Brain microvascular endothelial cell (primary cell): Measurements from ENCODE around the gene PSMG4.

Source experiments
- DNase-seq: peaks from one replicate; pipeline ENCODE4 v3.0.0-alpha.2; 2020
- H3K27ac ChIP-seq: fragments of 250-450 bp; sonication (Bioruptor Pico); 2 replicates; pipeline ENCODE4 v1.5.1; 2020; ENCODE audit warnings: mild to moderate bottlenecking, moderate library complexity
- H3K27me3 ChIP-seq: fragments of 250-450 bp; sonication (Bioruptor Pico); replicated peaks from 2 replicates; pipeline ENCODE4 v1.5.1; 2020; ENCODE audit warnings: mild to moderate bottlenecking
- H3K36me3 ChIP-seq: fragments of 250-450 bp; sonication (Bioruptor Pico); replicated peaks from 2 replicates; pipeline ENCODE4 v1.5.1; 2020; ENCODE audit warnings: mild to moderate bottlenecking
- H3K4me3 ChIP-seq: 2 replicates; pipeline ENCODE4 v1.5.1; 2011; ENCODE audit warnings: low read depth, mild to moderate bottlenecking, control low read depth, low read length, moderate library complexity
- in situ Hi-C: cut with HindIII; loops from 2 replicates; pipeline ENCODE4 v1.10.0; 2017; ENCODE audit warnings: low sequenced_read_pairs, low pct_ligation_motif_present
- TF ChIP-seq, protein P1 (sequence below): IDR thresholded peaks from 2 replicates; pipeline ENCODE4 v1.5.1; 2011; ENCODE audit warnings: low read depth, mild to moderate bottlenecking, moderate library complexity, low read length, control low read depth, inconsistent platforms; ENCODE audit errors: missing control alignments

The PSMG4 gene

DNA sequence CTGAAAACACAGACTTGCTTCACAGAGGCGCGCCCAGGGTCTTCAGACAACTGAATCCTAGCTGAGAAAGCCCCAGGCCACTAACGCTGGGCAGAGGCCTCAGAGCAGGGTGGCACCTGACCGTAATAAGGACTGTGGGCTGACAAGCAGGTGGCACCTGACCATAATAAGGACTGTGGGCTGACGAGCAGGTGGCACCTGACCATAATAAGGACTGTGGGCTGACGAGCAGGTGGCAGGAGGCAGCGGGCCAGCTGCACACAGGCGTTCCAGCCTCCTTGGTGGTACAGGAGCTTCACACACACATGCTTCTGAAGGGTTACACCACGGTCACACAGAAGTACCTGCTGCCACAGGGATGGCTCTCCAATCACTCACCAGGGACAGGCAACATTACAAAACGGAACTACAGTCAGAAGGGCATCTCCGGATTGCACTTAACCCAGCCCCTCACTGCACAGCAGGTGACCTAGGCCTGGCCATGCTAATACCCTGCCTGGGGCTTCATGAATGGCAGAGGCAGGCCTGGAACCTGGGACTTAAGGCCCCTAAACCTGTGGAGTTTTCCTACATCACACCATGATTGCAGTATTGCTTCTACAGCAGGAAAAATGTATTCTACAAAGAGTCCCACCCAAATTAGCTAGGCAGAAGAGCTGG, 50.8 kb downstream of the PSMG4 start:
- H3K27me3 ChIP-seq: no peaks in the 10 kb centered on the region
- H3K36me3 ChIP-seq: no peaks in the 10 kb centered on the region
- no peak overlapping the region for H3K27ac ChIP-seq
- TF ChIP-seq, protein P1, sequence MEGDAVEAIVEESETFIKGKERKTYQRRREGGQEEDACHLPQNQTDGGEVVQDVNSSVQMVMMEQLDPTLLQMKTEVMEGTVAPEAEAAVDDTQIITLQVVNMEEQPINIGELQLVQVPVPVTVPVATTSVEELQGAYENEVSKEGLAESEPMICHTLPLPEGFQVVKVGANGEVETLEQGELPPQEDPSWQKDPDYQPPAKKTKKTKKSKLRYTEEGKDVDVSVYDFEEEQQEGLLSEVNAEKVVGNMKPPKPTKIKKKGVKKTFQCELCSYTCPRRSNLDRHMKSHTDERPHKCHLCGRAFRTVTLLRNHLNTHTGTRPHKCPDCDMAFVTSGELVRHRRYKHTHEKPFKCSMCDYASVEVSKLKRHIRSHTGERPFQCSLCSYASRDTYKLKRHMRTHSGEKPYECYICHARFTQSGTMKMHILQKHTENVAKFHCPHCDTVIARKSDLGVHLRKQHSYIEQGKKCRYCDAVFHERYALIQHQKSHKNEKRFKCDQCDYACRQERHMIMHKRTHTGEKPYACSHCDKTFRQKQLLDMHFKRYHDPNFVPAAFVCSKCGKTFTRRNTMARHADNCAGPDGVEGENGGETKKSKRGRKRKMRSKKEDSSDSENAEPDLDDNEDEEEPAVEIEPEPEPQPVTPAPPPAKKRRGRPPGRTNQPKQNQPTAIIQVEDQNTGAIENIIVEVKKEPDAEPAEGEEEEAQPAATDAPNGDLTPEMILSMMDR: no peak
- H3K4me3 ChIP-seq: no peak overlapping the region
- DNase-seq: no peak
- in situ Hi-C loops: no loop called here

DNA sequence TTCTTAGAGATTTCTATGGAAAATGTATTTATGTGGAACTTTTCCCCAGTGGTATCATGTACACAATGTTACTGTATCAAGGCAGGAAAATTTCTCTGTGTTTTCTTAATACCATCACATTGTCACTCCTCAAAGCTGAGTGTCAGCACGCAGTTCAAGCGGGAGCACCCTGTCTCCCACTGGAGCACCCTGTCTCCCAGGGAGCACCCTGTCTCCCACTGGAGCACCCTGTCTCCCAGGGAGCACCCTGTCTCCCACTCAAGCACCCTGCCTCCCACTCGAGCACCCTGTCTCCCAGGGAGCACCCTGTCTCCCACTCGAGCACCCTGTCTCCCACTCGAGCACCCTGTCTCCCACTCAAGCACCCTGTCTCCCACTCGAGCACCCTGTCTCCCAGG, 51.3 kb downstream of the PSMG4 start:
- TF ChIP-seq, protein P1: no peak
- no peak for DNase-seq
- in situ Hi-C loops: no loop called here
- no peaks in the 10 kb centered on the region for H3K27me3 ChIP-seq
- H3K36me3 ChIP-seq: no peaks in the 10 kb centered on the region
- H3K27ac ChIP-seq: no peak overlapping the region
- no peak overlapping the region for H3K4me3 ChIP-seq

DNA sequence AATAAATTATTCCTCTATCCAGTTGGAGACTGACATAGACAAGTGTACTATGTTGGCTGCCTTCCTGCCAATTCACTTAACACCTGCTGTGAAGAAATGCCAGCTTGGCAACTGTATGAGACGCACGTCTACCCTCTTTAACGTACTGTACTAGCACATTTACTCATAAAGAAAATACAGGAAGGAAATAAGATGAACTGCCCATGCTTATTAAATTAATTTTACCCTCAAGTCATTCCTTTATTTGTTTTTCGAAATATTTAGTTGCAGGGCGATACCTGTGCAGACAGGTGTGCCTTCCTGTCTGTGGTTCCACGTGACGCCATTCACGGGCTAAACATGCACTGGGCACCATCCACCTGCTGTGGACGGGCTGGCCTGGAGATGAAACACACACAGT, 52.0 kb downstream of the PSMG4 start:
- TF ChIP-seq, protein P1: no peak
- H3K36me3 ChIP-seq: no peaks in the 10 kb centered on the region
- no peak overlapping the region for H3K27ac ChIP-seq
- in situ Hi-C loops: no loop called here
- no peak overlapping the region for H3K4me3 ChIP-seq
- no peaks in the 10 kb centered on the region for H3K27me3 ChIP-seq
- DNase-seq: no peak

DNA sequence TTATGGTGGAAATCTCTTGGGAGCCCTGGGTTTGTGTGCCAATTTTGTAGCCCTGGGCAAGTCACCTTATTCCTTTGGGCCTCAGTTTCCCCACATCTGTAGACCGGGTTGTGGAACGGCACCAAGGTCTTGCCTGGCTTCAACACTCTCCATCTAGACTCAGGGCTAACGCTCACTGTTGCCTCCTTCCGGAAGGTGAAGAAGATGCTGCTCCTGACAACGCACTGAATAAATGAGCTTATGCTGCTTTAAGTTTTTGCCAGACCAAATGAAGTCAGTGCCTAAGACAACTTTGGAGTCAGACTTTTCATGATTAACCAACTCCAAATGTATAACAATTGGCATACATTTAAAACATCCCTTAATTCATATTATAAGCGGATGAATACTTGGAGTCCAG, 53.1 kb downstream of the PSMG4 start:
- in situ Hi-C loops: no loop called here
- DNase-seq: no peak
- no peaks in the 10 kb centered on the region for H3K36me3 ChIP-seq
- TF ChIP-seq, protein P1: no peak
- no peaks in the 10 kb centered on the region for H3K27me3 ChIP-seq
- no peak overlapping the region for H3K27ac ChIP-seq
- H3K4me3 ChIP-seq: no peak overlapping the region

DNA sequence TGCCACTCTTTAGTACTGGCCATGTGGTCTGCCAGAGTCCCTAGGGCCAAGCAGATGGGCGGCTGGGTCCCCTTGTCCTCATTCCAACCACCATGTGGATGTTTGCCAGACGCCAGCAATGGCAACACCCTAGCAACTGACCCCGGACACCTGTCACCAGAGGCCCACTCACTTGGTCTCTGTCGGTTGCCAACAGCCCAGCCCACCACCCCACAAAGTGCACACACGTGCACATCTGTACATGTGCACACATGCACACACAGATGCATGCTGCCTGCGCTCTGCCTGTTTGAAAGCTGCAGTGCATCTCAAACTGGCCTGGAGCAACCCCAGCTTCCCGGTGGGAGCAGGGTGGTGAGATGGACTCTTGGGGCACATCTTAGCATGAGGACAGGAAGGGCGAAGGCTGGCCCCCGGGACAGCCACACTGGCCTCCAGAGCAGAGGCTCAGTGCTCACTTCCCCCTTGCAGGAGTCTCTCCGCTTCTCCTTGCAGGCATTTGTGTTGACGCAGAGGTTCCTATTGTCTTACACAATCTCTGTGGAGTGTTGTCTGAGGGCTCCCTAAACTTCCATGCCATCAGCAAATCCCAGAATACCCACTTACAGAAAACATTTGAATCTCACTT, 54.0 kb downstream of the PSMG4 start:
- H3K27me3 ChIP-seq: no peaks in the 10 kb centered on the region
- no peak overlapping the region for H3K4me3 ChIP-seq
- DNase-seq: no peak
- H3K27ac ChIP-seq: no peak overlapping the region
- TF ChIP-seq, protein P1: no peak
- in situ Hi-C loops: no loop called here
- no peaks in the 10 kb centered on the region for H3K36me3 ChIP-seq

DNA sequence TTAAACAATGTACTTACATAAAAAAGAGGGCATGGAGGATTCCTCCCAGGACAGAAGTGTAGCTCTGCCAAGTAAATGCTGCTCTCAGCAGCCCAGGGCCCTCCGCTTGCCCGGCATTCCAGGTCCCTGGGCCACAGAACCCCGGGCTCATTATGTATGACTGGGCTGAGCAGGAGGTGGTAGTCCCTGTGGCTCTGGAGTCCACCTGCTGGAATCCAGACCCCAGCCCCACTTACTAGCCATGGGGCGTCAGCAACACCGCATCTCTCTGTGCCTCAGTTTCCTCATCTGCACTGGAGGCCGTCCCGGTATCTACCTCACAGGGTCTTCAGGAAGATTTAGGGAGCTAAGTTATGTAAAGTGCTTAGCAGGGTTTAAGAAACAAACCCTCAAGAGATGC, 55.4 kb downstream of the PSMG4 start:
- in situ Hi-C loops: no loop called here

More for the DNA sequence above, 55.4 kb downstream of the PSMG4 start:
- DNase-seq: no peak
- TF ChIP-seq, protein P1: no peak
- H3K4me3 ChIP-seq: no peak overlapping the region
- no peaks in the 10 kb centered on the region for H3K36me3 ChIP-seq
- no peaks in the 10 kb centered on the region for H3K27me3 ChIP-seq
- no peak overlapping the region for H3K27ac ChIP-seq
